ENCODE data around the gene DSCAM. TPM values are rescaled to one million over a fixed set of nuclear protein-coding genes. Genes with fewer than 3 reads are reported as not detected.

The DSCAM gene
- total RNA-seq, 2 experiments from 2014 or later, result not detected

- Histone ChIP-seq H3K27me3 (ENCODE audit: control insufficient read depth in 1 of 2, insufficient read depth in 2 of 2, low read length in 2 of 2) (no peaks in the 10 kb centered on the region), H3K4me1 (ENCODE audit: insufficient read depth, low read length) (no peaks in the 10 kb centered on the region), H3K9me3 (ENCODE audit: control insufficient read depth in 1 of 2, insufficient read depth in 1 of 2, low read length in 2 of 2) (peaks cover 0 to 11% of the 10 kb centered on the region in 2 experiments), H3K4me3 (ENCODE audit: low read length) (no peak overlapping the region), H3K27ac (ENCODE audit: low read depth in 1 of 2, low read length in 2 of 2) (no peak overlapping the region), H3K36me3 (ENCODE audit: insufficient read depth, low read length) (no peaks in the 10 kb centered on the region)
- ATAC-seq (ENCODE audit: poor library complexity), result no peak
- intact Hi-C loops (cut with DNase I, micrococcal nuclease), result no loop called here
- no peak overlapping the region for H3K4me3 Mint-ChIP-seq
- no peak for DNase-seq
- H3K36me3 Mint-ChIP-seq (ENCODE audit: low read depth), result no peaks in the 10 kb centered on the region
- no peaks in the 10 kb centered on the region for H3K4me1 Mint-ChIP-seq (ENCODE audit: low read depth)
- no peaks in the 10 kb centered on the region for H3K27me3 Mint-ChIP-seq
- ChIA-PET POLR2A (no interaction called here), CTCF (no interaction called here)
- no peak for TF ChIP-seq CTCF (IDR thresholded peaks at IDR 0.05)
- H3K27ac Mint-ChIP-seq, result no peak overlapping the region
- H3K9me3 Mint-ChIP-seq, result peaks cover 2% of the 10 kb centered on the region
Measured at GRCh38 chr21:40276001-40276400, 571.0 kb downstream of the DSCAM start.

GRCh38 chr21:40272037-40272436 lies 574.9 kb downstream of the DSCAM start:
- no peak overlapping the region for H3K27ac ChIP-seq (ENCODE audit: low read depth in 1 of 2, low read length in 2 of 2)
- TF ChIP-seq CTCF (IDR thresholded peaks at IDR 0.05), result no peak
- ATAC-seq (ENCODE audit: poor library complexity), result no peak
- ChIA-PET POLR2A (no interaction called here), CTCF (no interaction called here)
- intact Hi-C loops (cut with DNase I, micrococcal nuclease), result no loop called here
- Mint-ChIP-seq H3K9me3 (peaks cover 2% of the 10 kb centered on the region), H3K27me3 (no peaks in the 10 kb centered on the region), H3K4me3 (no peak overlapping the region), H3K36me3 (ENCODE audit: low read depth) (no peaks in the 10 kb centered on the region), H3K4me1 (ENCODE audit: low read depth) (no peaks in the 10 kb centered on the region), H3K27ac (no peak overlapping the region)
- DNase-seq, result no peak
- H3K9me3 ChIP-seq (ENCODE audit: control insufficient read depth in 1 of 2, insufficient read depth in 1 of 2, low read length in 2 of 2), result peaks cover 0 to 12% of the 10 kb centered on the region in 2 experiments
- no peaks in the 10 kb centered on the region for H3K27me3 ChIP-seq (ENCODE audit: control insufficient read depth in 1 of 2, insufficient read depth in 2 of 2, low read length in 2 of 2)
- H3K4me1 ChIP-seq (ENCODE audit: insufficient read depth, low read length), result no peaks in the 10 kb centered on the region
- no peaks in the 10 kb centered on the region for H3K36me3 ChIP-seq (ENCODE audit: insufficient read depth, low read length)
- H3K4me3 ChIP-seq (ENCODE audit: low read length), result no peak overlapping the region

GRCh38 chr21:40271164-40271563 lies 575.8 kb downstream of the DSCAM start:
- no peak for ATAC-seq (ENCODE audit: poor library complexity)
- Histone ChIP-seq H3K27me3 (ENCODE audit: control insufficient read depth in 1 of 2, insufficient read depth in 2 of 2, low read length in 2 of 2) (no peaks in the 10 kb centered on the region), H3K27ac (ENCODE audit: low read depth in 1 of 2, low read length in 2 of 2) (no peak overlapping the region), H3K4me3 (ENCODE audit: low read length) (no peak overlapping the region), H3K4me1 (ENCODE audit: insufficient read depth, low read length) (no peaks in the 10 kb centered on the region), H3K36me3 (ENCODE audit: insufficient read depth, low read length) (no peaks in the 10 kb centered on the region), H3K9me3 (ENCODE audit: control insufficient read depth in 1 of 2, insufficient read depth in 1 of 2, low read length in 2 of 2) (peaks cover 0 to 9% of the 10 kb centered on the region in 2 experiments)
- Mint-ChIP-seq H3K36me3 (ENCODE audit: low read depth) (no peaks in the 10 kb centered on the region), H3K27me3 (no peaks in the 10 kb centered on the region), H3K27ac (no peak overlapping the region), H3K4me3 (no peak overlapping the region), H3K4me1 (ENCODE audit: low read depth) (no peaks in the 10 kb centered on the region), H3K9me3 (peaks cover 2% of the 10 kb centered on the region)
- CTCF ChIA-PET, result no interaction called here
- DNase-seq, result no peak
- POLR2A ChIA-PET, result no interaction called here
- no peak for TF ChIP-seq CTCF (IDR thresholded peaks at IDR 0.05)
- intact Hi-C loops (cut with DNase I, micrococcal nuclease), result no loop called here
